ENCODE measurements around the gene RABL2A. TPM values are rescaled to one million over a fixed set of nuclear protein-coding genes. Genes with fewer than 3 reads are reported as not detected.
"Not testable (repeated sequence)": the region's sequence is repeated elsewhere in the genome, so short reads cannot be mapped to it uniquely, and the experiment has no call there.

The RABL2A gene
- total RNA-seq, 1 experiment from 2014 or later: 11.4 TPM

DNA sequence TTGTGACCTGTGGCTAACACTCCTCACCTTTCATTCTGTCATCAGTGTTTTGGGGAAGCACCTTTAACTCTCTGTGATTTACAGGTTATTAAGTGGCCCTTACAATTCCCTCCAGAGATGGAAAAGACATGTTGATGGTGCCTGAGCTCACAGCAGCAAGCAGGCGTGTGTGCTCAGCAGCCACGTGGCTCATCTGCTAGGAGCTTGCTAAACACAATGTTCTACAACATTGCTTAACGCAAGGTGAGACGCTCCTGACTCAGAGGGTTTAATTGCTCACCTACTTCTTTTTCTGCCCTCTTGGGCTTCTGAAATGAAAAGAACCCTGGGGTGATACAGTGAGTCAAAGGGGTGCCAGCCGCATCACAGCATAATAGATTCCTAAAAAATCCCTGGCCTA lies 6.1 kb upstream of the RABL2A start:
- not testable (repeated sequence) for H3K14ac ChIP-seq (ENCODE audit: insufficient read depth, low read length); H3K56ac ChIP-seq (ENCODE audit: insufficient read length, low read depth, low read length); H4K20me1 ChIP-seq (ENCODE audit: control insufficient read depth, insufficient read depth, insufficient read length); H2AFZ ChIP-seq (ENCODE audit: low read length); H2BK5ac ChIP-seq (ENCODE audit: insufficient read length, low read length); H3K18ac ChIP-seq (ENCODE audit: insufficient read length, low read depth, low read length); H3K27ac Mint-ChIP-seq; H3K4me2 ChIP-seq (ENCODE audit: insufficient read depth, insufficient read length, low read length); H3K27me3 Mint-ChIP-seq (ENCODE audit: low read depth); H4K5ac ChIP-seq (ENCODE audit: insufficient read length, low read depth, low read length); DNase-seq; H3K23me2 ChIP-seq (ENCODE audit: insufficient read length, low read depth, low read length, poor library complexity, severe bottlenecking); H2BK120ac ChIP-seq (ENCODE audit: low read depth, low read length, poor library complexity, severe bottlenecking); H3K9me3 Mint-ChIP-seq; H3K27me3 ChIP-seq (ENCODE audit: insufficient read depth, low read length); H3K4me3 Mint-ChIP-seq; H3K79me1 ChIP-seq (ENCODE audit: insufficient read depth, low read depth, low read length, poor library complexity, severe bottlenecking); H3K4me1 ChIP-seq (ENCODE audit: insufficient read depth, low read length); H2BK12ac ChIP-seq (ENCODE audit: insufficient read length, low read depth, low read length); H2AK5ac ChIP-seq (ENCODE audit: insufficient read length, low read length); H4K91ac ChIP-seq (ENCODE audit: insufficient read length, low read depth, low read length); H3T11ph ChIP-seq (ENCODE audit: low read length); H3K23ac ChIP-seq (ENCODE audit: insufficient read length, low read depth, low read length); H3K9ac ChIP-seq (ENCODE audit: extremely low read depth, insufficient read length, low read length); H3K36me3 Mint-ChIP-seq (ENCODE audit: insufficient read depth in 1 of 3, low read depth in 3 of 3); H3K4me1 Mint-ChIP-seq; H3K4ac ChIP-seq (ENCODE audit: low read depth, low read length); H4K8ac ChIP-seq (replicated peaks; ENCODE audit: insufficient read length, low read depth, low read length); H3K79me2 ChIP-seq (ENCODE audit: insufficient read depth, low read length); H2BK15ac ChIP-seq (ENCODE audit: low read depth, low read length); H2BK20ac ChIP-seq (ENCODE audit: low read depth, low read length, poor library complexity, severe bottlenecking); H3K9me3 ChIP-seq (ENCODE audit: control insufficient read depth, low read depth, low read length); H3K27ac ChIP-seq (ENCODE audit: insufficient read length, low read depth, low read length)
- no CpG with 5 or more reads among the region's 5 CpGs for WGBS (ENCODE audit: extremely low coverage, insufficient read length, low lambda C conversion rate)

DNA sequence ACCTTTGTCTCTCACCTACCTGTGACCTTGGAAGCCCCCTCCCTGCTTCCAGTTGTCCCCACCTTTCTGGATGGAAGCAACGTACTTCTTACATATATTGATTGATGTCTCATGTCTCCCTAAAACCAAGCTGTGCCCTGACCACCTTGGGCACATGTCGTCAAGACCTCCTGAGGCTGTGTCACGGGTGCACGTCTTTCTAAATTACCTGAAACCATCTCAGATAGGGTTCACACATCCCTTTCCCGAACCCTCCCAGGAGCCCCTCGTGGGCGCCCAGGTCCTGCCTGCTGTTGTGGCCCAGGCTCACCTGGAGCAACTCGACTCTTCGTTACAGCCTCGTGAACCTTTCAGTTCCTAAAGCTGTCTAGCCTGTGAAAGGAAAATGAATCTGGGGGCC lies 1.2 kb upstream of the RABL2A start:
- not testable (repeated sequence) for H4K8ac ChIP-seq (replicated peaks; ENCODE audit: insufficient read length, low read depth, low read length); H3K4me3 Mint-ChIP-seq; H3K79me2 ChIP-seq (ENCODE audit: insufficient read depth, low read length); H3K27ac Mint-ChIP-seq; H3K23me2 ChIP-seq (ENCODE audit: insufficient read length, low read depth, low read length, poor library complexity, severe bottlenecking); H2AFZ ChIP-seq (ENCODE audit: low read length); H3K14ac ChIP-seq (ENCODE audit: insufficient read depth, low read length); H3K4ac ChIP-seq (ENCODE audit: low read depth, low read length); H3K27me3 Mint-ChIP-seq (ENCODE audit: low read depth); H2BK12ac ChIP-seq (ENCODE audit: insufficient read length, low read depth, low read length); H2BK20ac ChIP-seq (ENCODE audit: low read depth, low read length, poor library complexity, severe bottlenecking); H2BK120ac ChIP-seq (ENCODE audit: low read depth, low read length, poor library complexity, severe bottlenecking); H3K27ac ChIP-seq (ENCODE audit: insufficient read length, low read depth, low read length); H2BK5ac ChIP-seq (ENCODE audit: insufficient read length, low read length); H3K36me3 Mint-ChIP-seq (ENCODE audit: insufficient read depth in 1 of 3, low read depth in 3 of 3); H4K91ac ChIP-seq (ENCODE audit: insufficient read length, low read depth, low read length); H3K4me2 ChIP-seq (ENCODE audit: insufficient read depth, insufficient read length, low read length); H3K23ac ChIP-seq (ENCODE audit: insufficient read length, low read depth, low read length); H4K5ac ChIP-seq (ENCODE audit: insufficient read length, low read depth, low read length); H2BK15ac ChIP-seq (ENCODE audit: low read depth, low read length); H3K79me1 ChIP-seq (ENCODE audit: insufficient read depth, low read depth, low read length, poor library complexity, severe bottlenecking); H3K27me3 ChIP-seq (ENCODE audit: insufficient read depth, low read length); H2AK5ac ChIP-seq (ENCODE audit: insufficient read length, low read length); H3K9ac ChIP-seq (ENCODE audit: extremely low read depth, insufficient read length, low read length); H3K9me3 ChIP-seq (ENCODE audit: control insufficient read depth, low read depth, low read length); H3K4me1 Mint-ChIP-seq; H4K20me1 ChIP-seq (ENCODE audit: control insufficient read depth, insufficient read depth, insufficient read length); DNase-seq; H3K4me1 ChIP-seq (ENCODE audit: insufficient read depth, low read length); H3K56ac ChIP-seq (ENCODE audit: insufficient read length, low read depth, low read length); H3K18ac ChIP-seq (ENCODE audit: insufficient read length, low read depth, low read length); H3T11ph ChIP-seq (ENCODE audit: low read length); H3K9me3 Mint-ChIP-seq
- whole genome bisulfite sequencing (ENCODE audit: extremely low coverage, insufficient read length, low lambda C conversion rate): no CpG with 5 or more reads among the region's 10 CpGs

Data from H9 (cell line).